HG03520 (cell line): ENCODE data around the gene PDE11A.

Experiments
- ATAC-seq: cut with Tn5 transposase; IDR thresholded peaks from one replicate; pipeline ENCODE4 v1.9.1; 2021; ENCODE audit warnings: mild to moderate bottlenecking, moderate library complexity; ENCODE audit not compliant: unreplicated experiment

The PDE11A gene

GRCh38 chr2:177611310-177611886 lies 461.2 kb downstream of the PDE11A start:
- ATAC-seq, result no peak

GRCh38 chr2:177610813-177611212 lies 461.8 kb downstream of the PDE11A start:
- ATAC-seq, result no peak

GRCh38 chr2:177606636-177607035 lies 465.9 kb downstream of the PDE11A start:
- no peak for ATAC-seq

- ATAC-seq, result no peak
Observed at GRCh38 chr2:177604271-177605065, 468.1 kb downstream of the PDE11A start.

- ATAC-seq, result no peak
Observed at GRCh38 chr2:177603768-177604167, 468.8 kb downstream of the PDE11A start.

- no peak for ATAC-seq
Observed at GRCh38 chr2:177603181-177603580, 469.4 kb downstream of the PDE11A start.

- ATAC-seq, result no peak
Observed at GRCh38 chr2:177602611-177603164, 469.9 kb downstream of the PDE11A start.

GRCh38 chr2:177600917-177601316 lies 471.7 kb downstream of the PDE11A start:
- no peak for ATAC-seq

GRCh38 chr2:177599956-177600355 lies 472.6 kb downstream of the PDE11A start:
- no peak for ATAC-seq

- no peak for ATAC-seq
Observed at GRCh38 chr2:177599139-177599688, 473.4 kb downstream of the PDE11A start.

- no peak for ATAC-seq
Observed at GRCh38 chr2:177598326-177599138, 474.0 kb downstream of the PDE11A start.

- ATAC-seq, result no peak
Observed at GRCh38 chr2:177597759-177598158, 474.8 kb downstream of the PDE11A start.

- ATAC-seq, result no peak
Observed at GRCh38 chr2:177596866-177597265, 475.7 kb downstream of the PDE11A start.

- ATAC-seq, result no peak
Observed at GRCh38 chr2:177595126-177595845, 477.3 kb downstream of the PDE11A start.

GRCh38 chr2:177593402-177593801 lies 479.2 kb downstream of the PDE11A start:
- ATAC-seq, result no peak

GRCh38 chr2:177592945-177593344 lies 479.6 kb downstream of the PDE11A start:
- no peak for ATAC-seq

- no peak for ATAC-seq
Observed at GRCh38 chr2:177592397-177592796, 480.2 kb downstream of the PDE11A start.

- ATAC-seq, result no peak
Observed at GRCh38 chr2:177589186-177589585, 483.4 kb downstream of the PDE11A start.

- no peak for ATAC-seq
Observed at GRCh38 chr2:177588671-177589070, 483.9 kb downstream of the PDE11A start.

- ATAC-seq, result no peak
Observed at GRCh38 chr2:177587371-177587770, 485.2 kb downstream of the PDE11A start.
